COLO668 (cell line): Measurements from ENCODE around the gene SRSF9.
A peak's percentile ranks its signal among the peaks of the same experiment; 100 is the strongest.
"Not testable (repeated sequence)": the region's sequence is repeated elsewhere in the genome, so short reads cannot be mapped to it uniquely, and the experiment has no call there.

Experiments
- DNase-seq: peaks from one replicate; lab custom pipeline; 2025; ENCODE audit not compliant: unreplicated experiment; lab: John Stamatoyannopoulos, UW

Gene SRSF9

DNA sequence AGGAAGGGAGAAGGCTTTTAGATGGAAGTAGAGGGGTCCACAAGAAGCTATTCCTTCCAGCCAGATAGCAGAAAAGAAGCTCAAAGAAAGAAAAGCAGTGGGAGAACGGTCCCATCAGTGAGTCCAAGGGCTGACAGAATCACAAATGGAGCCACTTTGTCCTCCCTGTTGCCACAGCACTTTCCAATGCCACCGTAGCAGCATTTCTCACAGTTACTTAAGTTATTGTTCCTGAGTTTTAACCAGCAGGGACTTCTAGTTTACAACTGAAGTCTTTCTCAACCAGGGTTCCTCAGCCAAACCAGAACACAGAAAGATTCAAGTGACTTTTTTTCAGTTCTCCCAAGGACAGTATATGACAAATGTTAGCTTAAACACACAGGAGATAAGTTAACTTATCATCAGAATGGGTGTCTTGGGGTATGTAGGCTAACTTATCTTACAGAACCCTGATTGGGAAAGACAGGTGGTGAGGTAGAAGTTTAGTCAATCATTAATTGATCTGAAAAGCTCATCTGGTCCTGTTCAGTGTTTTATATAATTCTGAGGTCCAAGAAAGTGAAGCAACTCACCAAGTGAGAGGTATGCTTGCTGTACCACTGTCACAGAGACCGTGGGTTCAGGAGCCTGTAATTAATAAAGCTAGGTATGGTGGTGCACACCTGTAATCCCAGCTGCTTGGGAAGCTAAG, 16.3 kb downstream of the SRSF9 start:
- DNase-seq, result no peak

DNA sequence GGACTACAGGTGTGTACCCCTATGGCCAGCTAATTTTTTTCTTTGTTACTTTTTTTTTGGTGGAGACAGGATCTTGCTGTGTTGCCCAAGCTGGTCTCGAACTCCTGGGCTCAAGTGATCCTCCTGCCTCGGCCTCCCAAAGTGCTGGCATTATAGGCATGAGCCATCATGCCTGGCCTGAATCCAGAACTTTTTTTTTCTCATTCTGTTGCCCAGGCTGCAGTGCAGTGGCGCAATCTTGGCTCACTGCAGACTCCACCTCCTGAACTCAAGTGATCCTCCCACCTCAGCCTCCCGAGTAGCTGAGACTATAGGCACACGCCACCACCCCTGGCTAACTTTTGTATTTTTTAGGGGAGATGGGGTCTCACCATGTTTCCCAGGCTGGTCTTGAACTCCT, 17.0 kb downstream of the SRSF9 start:
- not testable (repeated sequence) for DNase-seq

DNA sequence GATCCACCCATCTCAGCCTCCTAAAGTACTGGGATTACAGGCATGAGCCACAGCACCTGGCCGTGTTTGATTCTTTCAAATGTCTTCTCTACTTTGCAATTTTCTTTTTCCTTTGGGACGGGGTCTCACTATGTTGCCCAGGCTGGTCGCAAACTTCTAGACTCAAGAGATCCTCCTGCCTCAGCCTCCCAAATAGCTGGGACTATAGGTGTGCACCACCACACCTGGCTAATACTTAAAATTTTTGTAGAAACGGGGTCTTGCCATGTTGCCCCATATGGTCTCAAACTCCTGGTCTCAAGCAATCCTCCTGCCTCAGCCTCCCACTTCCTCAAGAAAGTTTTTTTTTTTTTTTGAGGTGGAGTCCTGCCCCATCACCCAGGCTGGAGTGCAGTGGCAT, 21.6 kb downstream of the SRSF9 start:
- no peak for DNase-seq

DNA sequence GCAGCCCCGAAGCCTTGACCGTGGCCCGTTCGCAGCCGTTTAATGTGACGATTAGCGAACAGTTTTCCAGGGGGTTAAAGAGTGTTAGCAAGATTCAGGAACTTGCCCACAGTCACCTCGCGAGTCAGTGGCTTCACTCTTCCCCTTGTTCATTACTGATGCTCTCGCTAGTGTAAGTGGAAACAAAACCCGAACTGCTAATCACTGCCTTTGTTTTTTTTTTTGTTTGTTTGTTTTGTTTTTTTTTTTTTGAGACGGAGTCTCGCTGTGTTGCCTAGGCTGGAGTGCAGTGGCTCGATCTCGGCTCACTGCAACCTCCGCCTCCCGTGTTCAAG, 22.7 kb downstream of the SRSF9 start:
- not testable (repeated sequence) for DNase-seq

DNA sequence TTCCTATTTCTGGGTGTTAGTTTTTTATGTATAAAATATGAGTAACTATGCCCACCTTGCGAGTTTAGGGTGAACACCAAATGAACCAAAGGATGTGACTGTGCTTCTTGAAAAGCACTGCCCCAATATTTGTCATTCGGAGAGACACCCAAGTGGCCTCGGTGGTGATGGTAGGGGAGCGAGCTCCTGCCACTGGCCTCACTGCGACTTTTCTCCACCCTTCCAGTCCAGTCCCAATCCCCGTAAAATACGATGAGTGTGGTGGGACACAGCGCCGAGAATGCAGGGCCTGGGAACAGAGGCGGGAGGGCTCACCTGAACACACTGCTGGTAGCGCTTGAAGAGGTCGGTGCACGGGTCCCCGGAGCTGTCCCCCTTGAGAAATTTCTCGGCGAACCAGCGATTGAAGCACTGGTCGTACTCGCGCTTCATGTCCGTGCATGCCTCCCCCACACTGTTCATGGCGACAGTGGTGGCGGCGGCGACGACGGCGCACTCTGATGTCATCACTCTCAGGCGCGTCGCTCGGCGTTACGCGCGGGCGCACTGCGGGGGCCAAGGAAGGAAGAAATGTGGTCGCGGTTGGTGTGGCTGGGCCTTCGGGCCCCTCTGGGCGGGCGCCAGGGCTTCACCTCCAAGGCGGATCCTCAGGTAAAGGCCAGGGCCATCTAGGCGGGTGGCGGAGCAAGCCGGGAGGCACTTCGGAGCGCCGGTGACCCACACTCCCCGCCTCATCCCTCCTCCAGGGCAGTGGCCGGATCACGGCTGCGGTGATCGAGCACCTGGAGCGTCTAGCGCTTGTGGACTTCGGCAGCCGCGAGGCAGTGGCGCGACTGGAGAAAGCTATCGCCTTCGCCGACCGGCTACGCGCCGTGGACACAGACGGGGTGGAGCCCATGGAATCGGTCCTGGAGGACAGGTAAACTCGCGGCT, 23.4 kb downstream of the SRSF9 start, which contains the start of the genes GATC and TRIAP1:
TSS of gene GATC (plus strand) at position 534 of the 933 bp plus-strand sequence. CDS start at position 571, 37 bp downstream.
TSS of gene TRIAP1 (minus strand) at position 474 of the 933 bp plus-strand sequence. CDS start at position 462, 12 bp downstream.
- peak; percentile 91 for DNase-seq

DNA sequence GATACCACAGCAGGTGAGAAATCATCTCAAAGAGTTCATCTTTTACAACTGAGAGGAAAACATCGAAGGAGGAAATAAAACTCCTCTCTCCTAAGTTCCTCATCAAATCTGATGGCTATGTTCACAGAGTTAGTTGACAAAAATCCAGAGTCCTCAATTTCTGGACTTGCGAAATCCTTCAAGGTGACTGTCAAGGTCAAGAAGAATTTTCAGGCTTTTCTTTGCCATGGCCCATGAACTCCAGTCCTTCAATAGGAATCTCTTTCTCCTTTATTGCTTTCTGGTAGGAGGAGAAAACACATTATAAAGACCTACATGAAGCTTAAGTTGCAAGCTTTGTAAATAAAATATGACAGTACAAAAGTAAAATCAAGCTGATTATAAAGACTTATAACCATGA, 24.9 kb downstream of the SRSF9 start:
- DNase-seq, result no peak

DNA sequence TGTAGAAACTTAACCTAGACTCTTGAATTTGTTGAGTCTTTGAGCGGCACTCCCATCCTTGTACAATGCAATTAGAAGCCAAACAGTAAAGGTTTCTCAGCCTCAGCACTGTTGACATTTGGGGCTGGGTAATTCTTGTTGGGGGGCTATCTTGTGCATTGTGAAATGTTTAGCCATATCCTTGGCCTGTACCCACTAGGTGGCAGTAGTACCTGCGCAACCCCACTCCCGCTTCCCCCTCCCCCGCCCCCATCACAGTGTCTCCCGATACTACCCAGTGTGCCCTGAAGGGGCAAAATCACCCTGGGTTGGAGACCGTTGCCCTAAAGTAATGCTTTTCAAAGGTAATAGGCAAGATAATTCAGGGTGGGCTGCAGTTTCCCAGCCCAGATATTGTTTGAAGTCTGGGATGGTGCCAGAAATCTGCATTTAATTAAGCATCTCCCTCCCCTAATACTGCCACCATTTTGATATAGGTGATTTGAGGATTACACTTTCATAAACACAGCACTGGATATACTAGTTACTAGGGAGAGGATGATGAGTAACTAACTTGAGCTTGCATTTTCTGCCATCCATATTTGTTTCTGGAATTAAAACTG, 29.8 kb downstream of the SRSF9 start:
- peak; percentile 73 for DNase-seq

DNA sequence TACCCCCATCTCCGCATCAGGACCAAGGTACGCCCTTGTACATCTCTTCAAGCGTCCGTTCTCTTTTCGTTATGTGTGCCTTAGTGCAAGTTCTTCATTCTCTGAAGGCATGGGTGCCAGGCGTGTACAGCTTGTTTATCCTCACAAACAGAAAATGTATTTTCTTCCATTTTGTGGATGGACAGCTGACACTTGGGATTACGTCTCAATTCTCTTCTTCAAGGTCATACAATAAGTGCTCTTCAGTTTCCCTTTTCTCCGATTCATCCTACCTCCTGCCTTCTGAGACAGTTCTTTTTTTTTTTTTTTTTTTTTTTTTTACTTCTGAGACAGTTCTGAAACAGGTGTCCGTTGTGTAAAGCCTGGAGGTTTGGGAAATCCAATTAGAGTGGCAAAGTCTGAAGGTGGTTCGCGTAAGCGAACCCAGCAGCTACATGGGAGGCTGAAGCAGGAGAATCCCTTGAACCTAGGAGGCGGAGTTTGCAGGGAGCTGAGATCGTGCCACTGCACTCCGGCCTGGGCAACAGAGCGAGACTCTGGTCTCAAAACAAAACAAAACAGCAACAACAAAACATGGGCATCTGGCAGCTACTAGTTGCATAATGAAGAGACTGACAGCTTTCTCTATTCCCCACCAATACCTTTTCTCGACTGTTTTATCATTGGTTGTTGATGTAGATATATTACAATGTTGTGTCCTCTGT, 30.9 kb downstream of the SRSF9 start:
- no peak for DNase-seq

DNA sequence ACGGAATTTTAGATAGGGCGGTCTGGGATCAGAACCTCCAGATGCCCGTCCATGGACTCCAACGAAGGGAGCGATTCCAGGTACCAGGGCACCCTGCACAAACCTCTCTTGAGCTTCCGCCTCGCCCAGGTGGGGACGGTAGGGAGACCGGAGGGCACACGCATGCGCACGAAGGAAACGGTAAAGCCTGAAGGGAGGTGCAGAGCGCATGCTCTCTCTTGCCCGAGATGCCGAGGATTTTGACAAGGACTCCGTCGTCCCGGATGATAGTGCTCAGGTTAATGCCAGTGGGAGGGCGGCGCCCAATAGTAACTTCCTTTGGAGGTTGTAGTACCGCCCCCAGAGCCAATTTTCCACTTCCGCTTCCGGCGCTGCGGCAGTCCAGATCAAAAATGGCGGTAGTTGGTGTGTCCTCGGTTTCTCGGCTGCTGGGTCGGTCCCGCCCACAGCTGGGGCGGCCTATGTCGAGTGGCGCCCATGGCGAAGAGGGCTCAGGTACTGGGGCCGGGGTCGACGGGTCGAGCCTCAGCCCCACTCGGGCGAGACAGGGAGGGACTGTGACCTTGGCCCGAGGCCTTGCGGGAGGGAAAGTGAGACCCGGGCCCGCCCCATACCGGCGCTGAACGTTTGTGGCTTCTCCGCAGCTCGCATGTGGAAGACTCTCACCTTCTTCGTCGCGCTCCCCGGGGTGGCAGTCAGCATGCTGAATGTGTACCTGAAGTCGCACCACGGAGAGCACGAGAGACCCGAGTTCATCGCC, 31.6 kb downstream of the SRSF9 start, which contains the start of gene COX6A1:
TSS of gene COX6A1 (plus strand) at position 379 of the 760 bp plus-strand sequence. CDS start at position 393, 14 bp downstream.
- peak; percentile 99 for DNase-seq

DNA sequence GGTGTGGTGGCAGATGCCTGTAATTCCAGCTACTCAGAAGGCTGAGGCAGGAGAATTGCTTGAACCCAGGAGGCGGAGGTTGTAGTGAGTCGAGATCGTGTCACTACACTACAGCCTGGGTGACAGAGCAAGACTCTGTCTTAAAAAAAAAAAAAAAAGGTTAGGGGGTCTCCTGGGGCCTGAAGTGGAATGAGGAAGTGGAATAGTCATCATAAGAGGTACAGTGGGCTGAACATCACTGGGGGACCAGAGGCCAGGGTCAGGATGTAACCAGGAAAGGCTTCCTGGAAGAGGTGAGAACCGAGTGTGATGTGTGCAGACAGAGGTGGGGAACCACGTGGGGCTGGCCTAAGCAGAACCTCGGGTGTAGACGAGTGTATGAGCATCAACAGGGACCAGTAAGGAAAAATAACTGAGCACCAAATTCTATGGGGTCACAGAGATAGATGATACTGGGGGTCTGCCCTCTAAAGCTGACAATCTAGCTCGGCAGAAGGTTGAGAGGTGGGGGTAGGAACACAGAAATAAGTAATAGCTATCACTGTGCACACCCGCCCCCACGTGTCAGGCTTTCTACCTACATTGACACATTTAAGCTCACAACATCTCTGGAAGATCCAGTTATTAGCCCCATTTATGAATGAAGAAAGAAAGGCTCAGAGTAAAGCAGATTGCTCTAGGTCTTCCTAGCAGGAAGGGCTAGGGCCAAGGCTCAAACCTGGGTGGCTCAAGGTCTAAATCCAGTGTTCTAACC, 36.6 kb downstream of the SRSF9 start:
- no peak for DNase-seq

DNA sequence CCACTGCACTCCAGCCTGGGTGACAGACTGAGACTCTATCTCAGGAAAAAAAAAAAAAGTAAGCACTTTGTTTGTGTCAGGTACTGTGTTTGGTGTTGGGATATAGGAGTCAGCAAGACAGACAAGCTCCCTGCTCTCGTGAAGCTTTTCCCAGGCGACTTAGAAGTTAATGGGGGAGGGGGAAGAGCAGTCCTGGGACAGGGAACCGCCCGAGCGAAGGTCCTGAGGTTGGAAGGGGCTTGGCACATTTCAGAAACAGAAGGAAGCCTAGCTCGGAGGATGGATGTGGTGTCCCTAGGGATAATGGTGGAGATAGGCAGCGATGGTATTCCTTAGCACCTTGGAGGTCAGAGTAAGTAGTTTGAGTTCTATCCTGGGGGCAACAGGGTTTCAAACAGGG, 40.2 kb downstream of the SRSF9 start:
- DNase-seq, result no peak

DNA sequence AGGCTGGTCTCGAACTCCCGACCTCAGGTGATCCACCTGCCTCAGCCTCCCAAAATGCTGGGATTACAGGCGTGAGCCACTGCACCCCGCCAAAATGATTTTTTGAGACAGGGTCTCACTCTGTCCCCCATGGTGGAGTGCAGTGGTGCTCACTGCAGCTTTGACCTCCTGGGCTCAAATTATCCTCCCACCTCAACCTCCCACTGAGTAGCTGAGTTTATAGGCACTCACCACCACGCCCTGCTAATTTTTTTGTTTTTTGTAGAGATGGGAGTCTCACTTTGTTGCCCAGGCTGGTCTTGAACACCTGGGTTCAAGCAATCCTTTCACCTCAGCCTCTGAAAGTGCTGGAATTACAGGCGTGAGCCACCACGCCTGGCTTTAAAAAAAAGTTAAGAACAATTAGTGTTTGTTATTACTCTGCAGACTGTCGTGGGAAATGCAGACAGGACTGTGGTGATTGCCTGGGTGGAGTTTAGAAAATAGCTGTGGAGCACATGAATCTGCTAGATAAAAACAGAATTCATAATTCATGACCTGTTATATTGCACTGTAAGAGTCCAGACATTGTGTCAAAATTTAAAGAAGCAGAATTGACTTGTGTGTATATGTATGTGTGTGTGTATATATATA, 40.8 kb downstream of the SRSF9 start:
- no peak for DNase-seq

DNA sequence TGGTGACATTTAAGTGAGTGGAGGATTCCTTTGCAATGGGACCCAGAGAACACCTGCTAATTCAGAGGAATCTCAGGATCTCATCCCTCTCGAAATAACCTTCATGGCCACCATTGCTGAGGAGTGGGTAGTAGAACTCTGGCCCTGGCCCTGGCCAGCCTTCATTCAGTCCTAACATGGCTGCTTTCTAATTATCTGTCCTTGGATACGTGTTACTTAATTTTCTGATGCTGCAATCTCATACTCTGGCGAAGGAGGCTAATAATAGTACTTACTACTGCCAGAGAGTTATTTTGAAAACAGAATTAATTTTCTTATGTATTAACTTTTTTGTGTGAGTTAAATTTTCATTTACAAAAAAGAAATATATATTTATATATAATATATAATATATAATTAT, 43.8 kb downstream of the SRSF9 start:
- no peak for DNase-seq

DNA sequence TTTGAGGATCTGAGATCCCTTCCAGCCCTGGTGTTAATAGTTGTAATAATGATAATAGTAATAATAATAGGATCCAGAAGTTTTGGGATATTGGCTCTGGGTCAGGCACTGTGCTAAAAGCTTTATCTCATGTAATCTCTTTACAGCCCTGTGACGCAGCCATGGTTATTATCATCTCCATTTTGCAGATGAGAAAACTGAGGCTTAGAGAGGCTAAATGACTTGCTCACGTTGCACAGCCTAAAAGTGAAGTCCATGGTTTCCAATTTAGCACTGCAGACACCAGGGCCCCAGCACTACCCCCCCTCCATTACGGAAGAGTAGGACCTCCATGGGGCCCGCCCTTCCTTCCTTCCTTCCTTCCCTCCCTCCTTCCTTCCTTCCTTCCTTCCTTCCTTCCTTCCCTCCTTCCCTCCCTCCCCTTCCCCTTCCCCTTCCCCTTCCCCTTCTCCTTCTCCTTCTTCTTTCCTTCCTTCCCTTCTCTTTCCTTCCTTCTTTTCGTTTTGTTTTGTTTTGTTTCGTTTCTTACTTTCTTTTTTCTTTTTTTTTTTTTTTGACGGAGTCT, 46.6 kb downstream of the SRSF9 start:
- DNase-seq, result no peak

DNA sequence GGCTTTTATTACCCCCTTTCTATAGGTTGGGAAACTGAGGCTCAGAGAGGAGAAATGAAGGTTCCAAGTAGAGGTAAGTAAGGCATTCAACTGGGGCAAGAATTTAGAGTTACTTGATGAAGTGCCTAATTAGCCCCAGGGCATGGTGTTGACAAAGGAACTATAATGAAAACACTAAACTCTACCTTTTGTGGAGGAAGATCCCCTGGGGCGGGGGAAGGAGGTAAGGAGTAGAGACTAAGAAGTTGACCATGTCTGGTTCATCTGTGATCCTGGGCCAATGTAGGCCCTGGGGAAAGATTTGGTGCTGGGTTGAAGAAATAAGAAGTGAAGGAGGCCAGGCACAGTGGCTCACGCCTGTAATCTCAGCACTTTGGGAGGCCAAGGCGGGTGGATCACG, 47.8 kb downstream of the SRSF9 start:
- no peak for DNase-seq

DNA sequence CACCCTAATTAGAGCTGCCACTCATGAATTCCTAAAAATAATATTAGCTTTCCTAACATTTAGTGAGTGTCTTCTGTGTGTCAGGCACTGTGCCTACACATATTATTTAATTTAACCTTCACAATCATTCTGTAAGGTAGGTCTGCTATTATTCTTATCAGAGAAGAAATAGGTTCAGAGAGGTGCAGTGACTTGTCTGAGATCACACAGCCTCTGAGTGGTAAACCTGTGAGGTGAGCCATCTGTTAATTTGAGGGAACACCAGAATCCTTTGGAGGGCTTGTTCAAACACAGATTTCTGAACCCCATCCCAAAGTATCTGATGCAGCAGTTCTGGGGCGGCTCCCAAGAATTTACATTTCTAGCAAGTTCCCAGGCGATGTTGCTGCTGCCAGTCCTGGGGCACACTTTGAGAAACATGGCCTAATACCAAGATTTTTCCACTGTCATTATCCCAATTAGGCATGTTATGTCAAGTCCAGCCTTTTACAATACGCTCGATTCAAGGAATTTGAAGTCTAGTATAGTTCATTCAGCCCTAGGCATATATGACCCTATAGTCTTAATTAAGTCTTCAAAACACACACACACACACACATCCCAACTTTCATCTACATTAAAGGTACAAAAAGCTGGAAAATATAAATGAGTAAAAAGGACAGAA, 51.5 kb downstream of the SRSF9 start:
- DNase-seq, result no peak

DNA sequence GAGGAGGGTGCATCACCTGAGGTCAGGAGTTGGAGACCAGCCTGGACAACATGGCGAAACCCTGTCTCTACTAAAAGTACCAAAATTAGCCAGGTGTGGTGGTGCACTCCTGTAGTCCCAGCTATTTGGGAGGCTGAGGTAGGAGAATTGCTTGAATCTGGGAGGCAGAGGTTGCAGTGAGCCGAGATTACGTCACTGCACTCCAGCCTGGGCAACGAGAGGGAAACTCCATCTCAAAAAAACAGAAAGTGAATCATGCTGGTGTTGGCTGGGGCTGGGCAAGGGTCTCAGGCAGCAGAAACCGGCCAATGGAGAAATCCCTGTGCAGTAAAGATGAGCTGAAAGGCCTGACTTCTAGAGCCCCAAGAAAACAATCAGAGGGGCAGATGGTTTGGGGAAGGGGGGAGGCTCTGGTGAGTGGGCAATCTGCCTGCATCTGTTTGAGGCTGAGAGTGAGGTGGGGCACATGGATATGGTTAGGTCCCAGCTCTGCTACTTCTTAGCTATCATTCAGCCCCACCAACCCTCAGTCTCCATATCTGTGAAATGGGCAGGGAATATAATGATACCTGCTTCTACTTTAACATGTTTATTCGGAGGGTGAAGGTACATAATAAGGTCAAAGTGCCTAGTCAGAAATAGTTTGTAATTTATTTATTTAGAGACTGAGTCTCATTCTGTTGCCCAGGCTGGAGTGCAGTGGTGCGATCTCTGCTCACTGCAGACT, 52.9 kb downstream of the SRSF9 start:
- DNase-seq, result no peak
